PC-9 (cell line): ENCODE results near the gene RASA4.
"Not testable (repeated sequence)": the region's sequence is repeated elsewhere in the genome, so short reads cannot be mapped to it uniquely, and the experiment has no call there.

ENCODE experiments used
- CTCF ChIP-seq: fragments of 200-600 bp; sonication (generic); conservative IDR thresholded peaks from 2 replicates; pipeline ENCODE4 v1.6.1; 2017; ENCODE audit warnings: mixed run types, antibody characterized with exemption, mild to moderate bottlenecking, moderate library complexity
- EZH2 ChIP-seq: fragments of 200-600 bp; sonication (generic); IDR thresholded peaks from 2 replicates; pipeline ENCODE4 v1.8.0; 2017; ENCODE audit warnings: antibody characterized with exemption, low read depth

GRCh38 chr7:102532127-102532526, 84.4 kb downstream of the RASA4 start:
- not testable (repeated sequence) for TF ChIP-seq CTCF, EZH2
